Stomach (tissue), 4 donors: Measurements from ENCODE around the gene ZNF609.

ENCODE experiments used
- CTCF ChIP-seq, 7 experiments: fragments of 450-650 bp in 4 of 7; fragments of 200-600 bp in 3 of 7; sonication (generic) in 3 of 7; IDR thresholded peaks; one replicate each; pipeline ENCODE4 v1.5.1; 2016 to 2019; ENCODE audit warnings: antibody characterized with exemption in 7 of 7, control low read depth in 2 of 7, mild to moderate bottlenecking in 1 of 7
- EP300 ChIP-seq: sonication (generic); formaldehyde crosslinking; IDR thresholded peaks from one replicate; pipeline ENCODE4 v1.6.1; 2017; ENCODE audit warnings: antibody characterized with exemption

GRCh38 chr15:64647367-64647766 lies 187.0 kb downstream of the ZNF609 start:
- TF ChIP-seq EP300 (no peak), CTCF (IDR thresholded peaks at IDR 0.05) (no peak)
